ENCODE data around the gene ZNF821.
"Not testable (repeated sequence)": the region's sequence is repeated elsewhere in the genome, so short reads cannot be mapped to it uniquely, and the experiment has no call there.

Gene ZNF821

DNA sequence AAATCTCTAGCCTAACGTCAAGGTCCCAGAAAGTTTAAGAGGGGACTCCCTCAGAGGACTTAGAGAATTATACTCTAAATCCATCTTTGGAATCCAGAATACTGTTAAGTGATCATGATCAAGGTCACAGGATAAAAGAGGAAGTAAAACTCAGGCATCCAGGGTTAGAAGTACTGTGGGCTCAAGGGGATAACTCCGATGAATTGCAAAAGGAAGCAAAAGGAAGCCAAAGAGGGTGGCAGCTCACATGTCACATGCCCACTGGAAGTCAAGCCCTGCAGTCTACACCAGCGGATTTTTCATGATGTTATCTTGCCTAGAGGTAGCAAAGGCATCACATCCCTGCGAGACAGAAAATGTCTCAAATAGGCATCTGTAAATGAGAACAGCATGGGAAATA lies 3.8 kb downstream of the ZNF821 start:
- H3K27ac ChIP-seq (ENCODE audit: low read depth, low read length): no peak overlapping the region
- H3K27me3 ChIP-seq (ENCODE audit: control insufficient read depth in 1 of 2, insufficient read depth in 2 of 2, low read length in 2 of 2): no peaks in the 10 kb centered on the region
- H3K9me3 ChIP-seq (ENCODE audit: low read length): no peaks in the 10 kb centered on the region
- H3K9ac ChIP-seq (ENCODE audit: low read length): no peak overlapping the region
- H3K4me3 ChIP-seq (ENCODE audit: low read depth in 1 of 2, low read length in 2 of 2): no peak overlapping the region
- peaks cover 11% of the 10 kb centered on the region for H3K4me1 ChIP-seq (ENCODE audit: insufficient read depth, low read length)
- peaks cover 22% of the 10 kb centered on the region for H3K36me3 ChIP-seq (ENCODE audit: insufficient read depth, low read length)

DNA sequence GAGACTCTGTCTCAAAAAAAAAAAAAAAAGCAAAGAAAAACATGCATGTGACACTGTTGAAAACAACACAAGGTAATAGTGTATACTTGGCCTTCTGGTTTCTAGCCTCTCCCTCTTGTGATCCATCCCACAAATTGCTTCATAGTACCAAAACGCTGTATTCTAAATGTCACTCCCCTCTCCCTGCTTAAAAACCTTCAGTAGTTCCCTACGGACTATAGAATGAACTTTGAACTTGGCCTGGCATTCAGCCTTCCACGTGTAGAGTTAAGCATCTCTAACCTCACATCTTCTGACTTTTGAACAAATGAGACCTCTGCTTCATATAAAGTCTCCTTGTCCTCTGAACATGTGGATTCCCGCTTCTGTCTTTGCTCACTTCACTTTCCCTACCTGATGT lies 5.1 kb downstream of the ZNF821 start:
- Histone ChIP-seq H3K27ac (ENCODE audit: low read depth, low read length) (no peak overlapping the region), H3K4me3 (ENCODE audit: low read depth in 1 of 2, low read length in 2 of 2) (no peak overlapping the region), H3K36me3 (ENCODE audit: insufficient read depth, low read length) (peaks cover 22% of the 10 kb centered on the region), H3K4me1 (ENCODE audit: insufficient read depth, low read length) (peaks cover 11% of the 10 kb centered on the region), H3K27me3 (ENCODE audit: control insufficient read depth in 1 of 2, insufficient read depth in 2 of 2, low read length in 2 of 2) (no peaks in the 10 kb centered on the region), H3K9me3 (ENCODE audit: low read length) (no peaks in the 10 kb centered on the region), H3K9ac (ENCODE audit: low read length) (no peak overlapping the region)

DNA sequence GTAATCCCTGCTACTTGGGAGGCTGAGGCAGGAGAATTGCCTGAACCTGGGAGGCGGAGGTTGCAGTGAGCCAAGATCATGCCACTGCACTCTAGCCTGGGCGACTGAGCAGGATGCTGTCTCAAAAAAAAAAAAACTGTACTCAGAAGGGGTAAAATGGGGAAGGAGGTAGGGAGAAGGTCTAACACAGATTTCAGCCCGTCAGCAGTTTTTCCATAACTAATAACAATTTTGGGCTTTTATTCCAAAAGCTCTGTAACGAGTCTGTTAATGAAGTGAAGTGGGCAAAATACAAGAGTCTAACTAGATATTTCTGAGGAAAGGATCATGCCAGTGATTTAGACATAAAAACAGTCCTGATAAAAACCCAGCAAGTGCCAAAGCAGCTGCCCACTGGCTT lies 10.8 kb downstream of the ZNF821 start:
- Histone ChIP-seq H3K27ac (ENCODE audit: low read depth, low read length) (no peak overlapping the region), H3K9ac (ENCODE audit: low read length) (no peak overlapping the region), H3K9me3 (ENCODE audit: low read length) (no peaks in the 10 kb centered on the region), H3K4me3 (ENCODE audit: low read depth in 1 of 2, low read length in 2 of 2) (no peak overlapping the region), H3K27me3 (ENCODE audit: control insufficient read depth in 1 of 2, insufficient read depth in 2 of 2, low read length in 2 of 2) (no peaks in the 10 kb centered on the region), H3K36me3 (ENCODE audit: insufficient read depth, low read length) (peaks cover 3% of the 10 kb centered on the region), H3K4me1 (ENCODE audit: insufficient read depth, low read length) (no peaks in the 10 kb centered on the region)

DNA sequence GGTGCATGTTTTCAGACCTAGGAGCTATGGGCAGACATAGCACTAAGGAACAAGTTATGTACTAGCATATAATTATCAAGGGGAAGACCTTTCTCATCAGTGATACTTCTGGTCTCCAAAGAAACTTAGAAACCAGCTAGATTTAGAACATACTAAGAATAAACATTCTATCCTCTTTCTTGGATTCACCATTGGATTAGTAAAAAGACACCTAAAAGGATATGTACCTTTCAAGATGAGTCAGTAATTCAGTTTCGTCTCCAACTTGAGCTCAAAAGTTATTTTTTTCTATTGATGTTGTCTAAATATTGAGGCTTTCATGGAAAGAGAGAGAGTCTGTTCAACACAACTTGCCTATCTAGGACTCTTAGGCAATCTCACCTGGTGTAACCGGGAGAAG lies 13.2 kb downstream of the ZNF821 start:
- no peak overlapping the region for H3K4me3 ChIP-seq (ENCODE audit: low read depth in 1 of 2, low read length in 2 of 2)
- no peak overlapping the region for H3K27ac ChIP-seq (ENCODE audit: low read depth, low read length)
- no peaks in the 10 kb centered on the region for H3K9me3 ChIP-seq (ENCODE audit: low read length)
- no peaks in the 10 kb centered on the region for H3K4me1 ChIP-seq (ENCODE audit: insufficient read depth, low read length)
- peaks cover 10% of the 10 kb centered on the region for H3K36me3 ChIP-seq (ENCODE audit: insufficient read depth, low read length)
- no peak overlapping the region for H3K9ac ChIP-seq (ENCODE audit: low read length)
- no peaks in the 10 kb centered on the region for H3K27me3 ChIP-seq (ENCODE audit: control insufficient read depth in 1 of 2, insufficient read depth in 2 of 2, low read length in 2 of 2)

DNA sequence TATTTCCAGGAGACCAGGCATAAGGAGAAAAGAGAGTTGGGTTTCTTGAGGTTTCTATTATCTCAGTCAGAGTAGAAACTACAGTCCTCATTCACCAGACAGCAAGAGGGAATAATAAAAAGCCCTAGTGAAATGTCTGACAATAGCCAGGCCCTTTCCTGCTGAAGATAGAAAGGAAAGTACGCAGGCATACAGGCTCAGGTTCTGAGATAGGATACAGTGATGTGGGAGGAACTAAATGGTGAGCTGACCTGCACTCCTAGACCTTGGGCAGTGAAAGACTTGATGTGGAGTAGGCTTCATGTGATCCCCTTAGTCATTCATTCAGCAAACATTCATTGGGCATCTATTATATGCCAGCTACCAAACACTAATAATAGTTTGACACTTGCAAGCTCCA lies 14.9 kb downstream of the ZNF821 start:
- H3K36me3 ChIP-seq (ENCODE audit: insufficient read depth, low read length): peaks cover 19% of the 10 kb centered on the region
- no peak overlapping the region for H3K27ac ChIP-seq (ENCODE audit: low read depth, low read length)
- no peak overlapping the region for H3K4me3 ChIP-seq (ENCODE audit: low read depth in 1 of 2, low read length in 2 of 2)
- no peaks in the 10 kb centered on the region for H3K4me1 ChIP-seq (ENCODE audit: insufficient read depth, low read length)
- H3K9me3 ChIP-seq (ENCODE audit: low read length): no peaks in the 10 kb centered on the region
- H3K27me3 ChIP-seq (ENCODE audit: control insufficient read depth in 1 of 2, insufficient read depth in 2 of 2, low read length in 2 of 2): no peaks in the 10 kb centered on the region
- no peak overlapping the region for H3K9ac ChIP-seq (ENCODE audit: low read length)

DNA sequence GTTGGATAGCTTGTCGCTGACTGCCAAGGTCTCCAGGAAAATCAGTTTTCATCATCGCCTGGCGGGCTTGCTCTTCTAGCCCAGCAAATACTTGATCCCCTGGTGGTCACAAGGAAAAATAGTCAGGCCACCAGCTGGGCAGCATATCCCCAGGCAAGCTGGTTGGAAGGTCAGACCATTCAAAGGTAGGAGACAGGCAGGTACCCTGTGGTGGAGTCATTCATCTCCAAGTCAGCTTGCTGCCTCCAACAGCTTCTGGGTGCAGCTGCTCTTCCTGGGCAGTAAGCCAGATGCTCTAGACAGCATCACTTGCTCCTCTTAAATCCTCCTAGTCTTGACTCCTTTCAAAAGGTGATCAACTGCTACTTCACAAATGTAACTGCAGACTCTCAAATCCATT lies 16.0 kb downstream of the ZNF821 start:
- H3K9me3 ChIP-seq (ENCODE audit: low read length): no peaks in the 10 kb centered on the region
- peaks cover 27% of the 10 kb centered on the region for H3K36me3 ChIP-seq (ENCODE audit: insufficient read depth, low read length)
- no peak overlapping the region for H3K4me3 ChIP-seq (ENCODE audit: low read depth in 1 of 2, low read length in 2 of 2)
- H3K27ac ChIP-seq (ENCODE audit: low read depth, low read length): no peak overlapping the region
- no peak overlapping the region for H3K9ac ChIP-seq (ENCODE audit: low read length)
- no peaks in the 10 kb centered on the region for H3K4me1 ChIP-seq (ENCODE audit: insufficient read depth, low read length)
- H3K27me3 ChIP-seq (ENCODE audit: control insufficient read depth in 1 of 2, insufficient read depth in 2 of 2, low read length in 2 of 2): no peaks in the 10 kb centered on the region

DNA sequence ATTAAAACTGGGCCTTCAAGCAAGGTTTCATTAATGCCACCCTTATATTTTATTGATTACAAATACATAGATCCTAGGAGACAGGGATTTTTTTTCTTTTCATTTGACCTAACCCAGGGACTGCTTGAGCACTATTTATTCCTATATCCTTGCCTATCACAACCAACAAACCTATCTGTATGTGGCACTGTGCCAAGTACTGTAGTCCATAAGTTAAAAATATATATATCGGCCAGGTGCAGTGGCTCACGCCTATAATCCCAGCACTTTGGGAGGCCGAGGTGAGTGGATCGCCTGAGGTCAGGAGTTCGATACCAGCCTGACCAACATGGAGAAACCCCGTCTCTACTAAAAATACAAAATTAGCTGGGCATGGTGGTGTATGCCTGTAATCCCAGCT lies 16.8 kb downstream of the ZNF821 start:
- H3K9me3 ChIP-seq (ENCODE audit: low read length); H3K4me3 ChIP-seq (ENCODE audit: low read depth in 1 of 2, low read length in 2 of 2); H3K27me3 ChIP-seq (ENCODE audit: control insufficient read depth in 1 of 2, insufficient read depth in 2 of 2, low read length in 2 of 2); H3K9ac ChIP-seq (ENCODE audit: low read length); H3K27ac ChIP-seq (ENCODE audit: low read depth, low read length); H3K4me1 ChIP-seq (ENCODE audit: insufficient read depth, low read length): not testable (repeated sequence)
- H3K36me3 ChIP-seq (ENCODE audit: insufficient read depth, low read length): peaks cover 27% of the 10 kb centered on the region

DNA sequence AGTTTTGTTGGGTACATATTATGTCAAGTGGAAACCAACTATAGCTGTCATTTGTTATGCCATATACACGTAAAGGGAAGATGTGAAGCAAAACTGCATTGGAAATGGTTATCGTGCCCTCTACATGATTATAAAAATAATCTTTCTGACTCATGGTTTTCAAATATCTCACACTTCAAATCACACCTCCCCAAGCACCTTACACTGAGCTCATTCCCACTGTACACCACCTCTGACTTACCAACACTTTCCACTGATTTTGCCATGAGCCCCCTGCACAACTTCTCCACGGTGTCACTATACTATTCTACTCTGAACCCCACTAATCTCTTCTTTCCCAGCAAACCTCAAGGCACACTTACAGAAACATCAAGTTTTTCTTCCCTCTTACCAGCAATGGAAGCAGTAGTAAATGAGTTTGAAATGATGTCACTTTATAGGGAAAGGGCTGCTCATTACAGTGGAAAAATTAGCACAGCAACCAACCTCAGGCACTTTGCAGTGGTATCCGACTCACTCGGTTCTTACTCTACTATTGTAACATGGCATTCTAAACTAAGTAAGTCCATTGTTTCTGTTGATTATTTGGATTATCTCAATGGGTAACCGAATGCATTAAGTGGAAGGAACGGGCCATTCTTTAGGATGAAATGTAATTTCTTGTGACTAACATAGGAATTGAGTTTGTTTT lies 18.7 kb downstream of the ZNF821 start:
- no peak overlapping the region for H3K4me3 ChIP-seq (ENCODE audit: low read depth in 1 of 2, low read length in 2 of 2)
- H3K36me3 ChIP-seq (ENCODE audit: insufficient read depth, low read length): peaks cover 41% of the 10 kb centered on the region
- H3K9ac ChIP-seq (ENCODE audit: low read length): no peak overlapping the region
- no peaks in the 10 kb centered on the region for H3K9me3 ChIP-seq (ENCODE audit: low read length)
- no peaks in the 10 kb centered on the region for H3K4me1 ChIP-seq (ENCODE audit: insufficient read depth, low read length)
- H3K27ac ChIP-seq (ENCODE audit: low read depth, low read length): no peak overlapping the region
- H3K27me3 ChIP-seq (ENCODE audit: control insufficient read depth in 1 of 2, insufficient read depth in 2 of 2, low read length in 2 of 2): no peaks in the 10 kb centered on the region

DNA sequence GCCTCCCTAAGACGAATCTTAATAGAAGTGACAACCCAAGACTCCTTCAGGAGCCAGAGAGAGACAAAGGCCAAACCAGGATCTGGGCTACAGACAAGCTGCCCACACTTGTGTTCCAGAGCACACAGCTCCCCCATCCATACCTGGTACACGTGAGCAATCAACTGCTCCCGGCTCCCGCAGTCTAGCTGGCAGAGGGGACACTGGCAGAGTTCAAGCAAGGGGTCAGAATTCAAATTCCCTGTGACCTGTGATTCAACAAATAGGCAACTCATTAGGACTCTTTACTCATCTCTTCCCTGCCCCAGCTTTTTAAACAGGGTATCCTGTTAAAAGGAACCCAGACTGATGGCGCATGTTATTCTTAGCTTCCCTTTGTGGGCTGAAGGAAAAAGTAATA lies 20.0 kb downstream of the ZNF821 start:
- H3K9ac ChIP-seq (ENCODE audit: low read length): no peak overlapping the region
- no peak overlapping the region for H3K27ac ChIP-seq (ENCODE audit: low read depth, low read length)
- no peak overlapping the region for H3K4me3 ChIP-seq (ENCODE audit: low read depth in 1 of 2, low read length in 2 of 2)
- H3K27me3 ChIP-seq (ENCODE audit: control insufficient read depth in 1 of 2, insufficient read depth in 2 of 2, low read length in 2 of 2): no peaks in the 10 kb centered on the region
- H3K36me3 ChIP-seq (ENCODE audit: insufficient read depth, low read length): peaks cover 46% of the 10 kb centered on the region
- no peaks in the 10 kb centered on the region for H3K4me1 ChIP-seq (ENCODE audit: insufficient read depth, low read length)
- no peaks in the 10 kb centered on the region for H3K9me3 ChIP-seq (ENCODE audit: low read length)

DNA sequence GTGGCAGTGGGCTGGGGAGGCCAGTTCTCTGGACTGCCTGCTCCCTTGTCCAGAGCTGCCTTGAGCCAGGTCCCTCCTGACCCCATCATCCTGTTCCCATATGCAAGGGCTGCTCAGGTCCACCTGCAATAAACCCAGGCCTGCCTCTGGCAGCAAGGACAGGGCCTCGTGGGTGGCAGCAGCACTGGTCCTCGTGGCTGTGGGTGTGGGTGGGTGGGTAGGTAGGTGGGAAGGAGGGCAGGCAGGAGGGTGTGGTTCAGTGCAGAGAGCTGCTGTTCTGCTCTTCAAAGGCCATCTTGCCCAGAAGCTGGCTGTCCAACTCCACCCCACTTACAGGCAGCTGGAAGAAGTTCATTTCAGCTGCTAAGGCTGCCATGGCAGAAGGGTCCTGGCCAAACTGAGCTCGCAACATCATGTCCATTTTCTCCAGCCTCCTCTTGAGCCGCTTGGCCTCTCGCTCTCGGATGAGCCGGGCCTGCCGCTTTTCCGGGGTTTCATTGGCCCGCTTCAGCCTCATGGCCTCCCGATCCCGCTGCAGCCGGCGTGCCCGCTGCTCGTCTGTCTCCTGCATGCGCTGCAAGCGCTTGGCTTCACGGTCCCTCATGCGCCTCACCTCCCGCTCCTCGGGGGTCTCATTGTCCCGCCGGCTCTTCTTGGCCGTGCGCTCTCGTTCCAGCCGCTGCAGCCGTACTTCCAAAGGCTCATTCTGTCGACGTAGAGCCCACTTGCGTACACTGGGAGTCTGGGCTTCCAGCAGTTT lies 24.0 kb downstream of the ZNF821 start:
- Histone ChIP-seq H3K27ac (ENCODE audit: low read depth, low read length) (no peak overlapping the region), H3K36me3 (ENCODE audit: insufficient read depth, low read length) (peaks cover 39% of the 10 kb centered on the region), H3K4me3 (ENCODE audit: low read depth in 1 of 2, low read length in 2 of 2) (no peak overlapping the region), H3K27me3 (ENCODE audit: control insufficient read depth in 1 of 2, insufficient read depth in 2 of 2, low read length in 2 of 2) (no peaks in the 10 kb centered on the region), H3K4me1 (ENCODE audit: insufficient read depth, low read length) (no peaks in the 10 kb centered on the region), H3K9ac (ENCODE audit: low read length) (no peak overlapping the region), H3K9me3 (ENCODE audit: low read length) (no peaks in the 10 kb centered on the region)

DNA sequence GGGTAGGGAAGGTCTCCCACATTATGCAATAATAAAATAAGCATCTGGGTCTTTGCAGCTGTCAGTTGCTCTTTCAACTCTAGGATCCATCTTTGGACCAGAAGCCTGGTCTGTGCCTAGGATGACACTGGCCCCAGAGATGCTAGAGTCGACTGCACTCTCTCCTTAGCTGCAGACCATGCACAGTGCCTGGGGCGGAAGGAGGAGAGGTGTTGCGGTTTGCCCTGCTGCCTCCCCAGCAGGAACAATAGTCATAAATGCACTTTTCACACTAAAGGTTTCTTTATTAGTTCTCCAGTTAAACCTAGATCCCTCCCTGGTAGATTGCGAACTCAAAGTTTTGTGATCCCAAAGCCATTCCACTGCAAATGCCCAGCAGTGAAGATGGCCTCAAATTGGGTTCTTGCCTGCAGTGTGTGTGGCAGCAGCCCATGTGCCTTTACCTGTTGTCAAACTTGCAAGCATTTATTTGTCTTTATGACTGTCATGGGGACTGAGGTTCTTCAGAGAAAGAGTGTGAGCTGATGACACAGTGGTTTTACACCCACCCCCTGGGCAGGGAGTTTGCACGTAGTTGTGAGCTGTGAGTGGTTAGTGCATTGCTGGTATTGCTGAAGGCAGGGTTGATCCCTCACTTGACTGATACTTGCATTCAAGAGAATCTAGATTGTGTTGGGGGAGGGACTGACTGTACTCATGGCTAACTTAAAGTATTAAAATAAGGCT lies 27.9 kb downstream of the ZNF821 start:
- H3K4me3 ChIP-seq (ENCODE audit: low read depth in 1 of 2, low read length in 2 of 2): no peak overlapping the region
- no peaks in the 10 kb centered on the region for H3K4me1 ChIP-seq (ENCODE audit: insufficient read depth, low read length)
- no peak overlapping the region for H3K9ac ChIP-seq (ENCODE audit: low read length)
- H3K9me3 ChIP-seq (ENCODE audit: low read length): no peaks in the 10 kb centered on the region
- no peak overlapping the region for H3K27ac ChIP-seq (ENCODE audit: low read depth, low read length)
- no peaks in the 10 kb centered on the region for H3K27me3 ChIP-seq (ENCODE audit: control insufficient read depth in 1 of 2, insufficient read depth in 2 of 2, low read length in 2 of 2)
- H3K36me3 ChIP-seq (ENCODE audit: insufficient read depth, low read length): peaks cover 37% of the 10 kb centered on the region

Data from muscle layer of colon (tissue), 2 donors.